ENCODE data around the gene C11orf58.

Gene C11orf58

GRCh38 chr11:16784097-16784496 lies 45.6 kb downstream of the C11orf58 start:
- no peak for DNase-seq (ENCODE audit: low read depth)
- no peak overlapping the region for H3K4me3 ChIP-seq (ENCODE audit: low read length)
- TF ChIP-seq, protein P1, sequence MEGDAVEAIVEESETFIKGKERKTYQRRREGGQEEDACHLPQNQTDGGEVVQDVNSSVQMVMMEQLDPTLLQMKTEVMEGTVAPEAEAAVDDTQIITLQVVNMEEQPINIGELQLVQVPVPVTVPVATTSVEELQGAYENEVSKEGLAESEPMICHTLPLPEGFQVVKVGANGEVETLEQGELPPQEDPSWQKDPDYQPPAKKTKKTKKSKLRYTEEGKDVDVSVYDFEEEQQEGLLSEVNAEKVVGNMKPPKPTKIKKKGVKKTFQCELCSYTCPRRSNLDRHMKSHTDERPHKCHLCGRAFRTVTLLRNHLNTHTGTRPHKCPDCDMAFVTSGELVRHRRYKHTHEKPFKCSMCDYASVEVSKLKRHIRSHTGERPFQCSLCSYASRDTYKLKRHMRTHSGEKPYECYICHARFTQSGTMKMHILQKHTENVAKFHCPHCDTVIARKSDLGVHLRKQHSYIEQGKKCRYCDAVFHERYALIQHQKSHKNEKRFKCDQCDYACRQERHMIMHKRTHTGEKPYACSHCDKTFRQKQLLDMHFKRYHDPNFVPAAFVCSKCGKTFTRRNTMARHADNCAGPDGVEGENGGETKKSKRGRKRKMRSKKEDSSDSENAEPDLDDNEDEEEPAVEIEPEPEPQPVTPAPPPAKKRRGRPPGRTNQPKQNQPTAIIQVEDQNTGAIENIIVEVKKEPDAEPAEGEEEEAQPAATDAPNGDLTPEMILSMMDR (conservative IDR thresholded peaks at IDR 0.05; ENCODE audit: low read depth, low read length), result no peak

DNA sequence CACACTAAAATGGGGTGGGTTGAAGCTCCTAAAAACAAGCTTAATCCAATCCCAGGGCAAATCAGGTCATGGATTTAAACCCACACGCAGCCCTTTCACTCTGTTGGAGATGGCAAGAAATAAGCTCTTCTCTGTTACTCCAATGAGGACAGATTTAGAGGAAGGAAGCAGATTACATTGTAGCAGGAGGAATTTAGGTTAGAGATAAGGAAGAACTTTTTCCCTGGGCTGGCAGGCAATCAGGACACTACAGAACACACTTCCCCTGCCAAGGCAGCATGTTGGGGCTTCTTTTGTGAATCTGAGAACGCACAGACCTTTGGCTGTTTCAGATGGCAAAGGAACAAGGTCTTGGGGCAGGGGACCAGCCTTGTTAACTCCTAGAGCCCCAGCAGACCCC lies 46.2 kb downstream of the C11orf58 start:
- DNase-seq (ENCODE audit: low read depth), result no peak
- H3K4me3 ChIP-seq (ENCODE audit: low read length), result no peak overlapping the region
- TF ChIP-seq, protein P1 (conservative IDR thresholded peaks at IDR 0.05; ENCODE audit: low read depth, low read length), result no peak

- H3K4me3 ChIP-seq (ENCODE audit: low read length), result no peak overlapping the region
- DNase-seq (ENCODE audit: low read depth), result peak; percentile 26
- TF ChIP-seq, protein P1 (conservative IDR thresholded peaks at IDR 0.05; ENCODE audit: low read depth, low read length), result peak; percentile 91
These were observed 47.2 kb downstream of the C11orf58 start for GRCh38 chr11:16785520-16786128.

GRCh38 chr11:16786131-16786530 lies 47.7 kb downstream of the C11orf58 start:
- no peak overlapping the region for H3K4me3 ChIP-seq (ENCODE audit: low read length)
- DNase-seq (ENCODE audit: low read depth), result no peak
- TF ChIP-seq, protein P1 (conservative IDR thresholded peaks at IDR 0.05; ENCODE audit: low read depth, low read length), result no peak

GRCh38 chr11:16787035-16787742 lies 48.7 kb downstream of the C11orf58 start:
- H3K4me3 ChIP-seq (ENCODE audit: low read length), result no peak overlapping the region
- DNase-seq (ENCODE audit: low read depth), result no peak
- TF ChIP-seq, protein P1 (conservative IDR thresholded peaks at IDR 0.05; ENCODE audit: low read depth, low read length), result no peak

GRCh38 chr11:16788141-16789062 lies 50.0 kb downstream of the C11orf58 start:
- TF ChIP-seq, protein P1 (conservative IDR thresholded peaks at IDR 0.05; ENCODE audit: low read depth, low read length), result peak; percentile 99
- H3K4me3 ChIP-seq (ENCODE audit: low read length), result no peak overlapping the region
- DNase-seq (ENCODE audit: low read depth), result peak; percentile 24
